Occipital lobe (tissue), 2 donors: Measurements from ENCODE around the gene RAB34. TPM values are rescaled to one million over a fixed set of nuclear protein-coding genes. Genes with fewer than 3 reads are reported as not detected.
"Not testable (repeated sequence)": the region's sequence is repeated elsewhere in the genome, so short reads cannot be mapped to it uniquely, and the experiment has no call there.

ENCODE experiments used
- DNase-seq: peaks from one replicate; lab custom pipeline; 2025; lab: John Stamatoyannopoulos, UW
- total RNA-seq: library from RNA; depleted of rRNA; stranded (reverse); fragments of >200 nt; gene quantifications from one replicate; pipeline ENCODE4 v1.2.3, GENCODE V29; 2014

Gene RAB34
- total RNA-seq, 1 donor from 2014 or later = 10.6 TPM

GRCh38 chr17:28728364-28729200, 10.9 kb upstream of the RAB34 start, which contains the start of gene NEK8:
TSS of gene NEK8 (plus strand) at chr17:28728788. CDS start at chr17:28728814, 26 bp downstream.
- peak; percentile 82 for DNase-seq

GRCh38 chr17:28726627-28727491, 9.2 kb upstream of the RAB34 start:
- peak; percentile 91 for DNase-seq

GRCh38 chr17:28726226-28726626, 8.6 kb upstream of the RAB34 start, which contains the start of gene TLCD1:
TSS of gene TLCD1 (minus strand) at chr17:28726233. CDS start at chr17:28726097, 136 bp downstream.
- DNase-seq = peak; percentile 35

- no peak for DNase-seq
Measured at GRCh38 chr17:28725660-28726225, 8.1 kb upstream of the RAB34 start.

- no peak for DNase-seq
Measured at GRCh38 chr17:28725166-28725659, 7.5 kb upstream of the RAB34 start.

- no peak for DNase-seq
Measured at GRCh38 chr17:28724500-28725165, 7.0 kb upstream of the RAB34 start.

- DNase-seq = not testable (repeated sequence)
Measured at GRCh38 chr17:28723836-28724499, 6.3 kb upstream of the RAB34 start.

GRCh38 chr17:28723159-28723835, 5.6 kb upstream of the RAB34 start:
- DNase-seq = no peak

GRCh38 chr17:28722417-28723158, 4.9 kb upstream of the RAB34 start:
- no peak for DNase-seq

- not testable (repeated sequence) for DNase-seq
Measured at GRCh38 chr17:28720997-28721329, 3.3 kb upstream of the RAB34 start.

GRCh38 chr17:28720247-28720996, 2.8 kb upstream of the RAB34 start:
- no peak for DNase-seq

- no peak for DNase-seq
Measured at GRCh38 chr17:28719021-28719433, 1.4 kb upstream of the RAB34 start.

GRCh38 chr17:28718333-28719020, 809 bp upstream of the RAB34 start:
- no peak for DNase-seq

- DNase-seq = no peak
Measured at GRCh38 chr17:28716740-28717577, 709 bp downstream of the RAB34 start.

GRCh38 chr17:28715217-28715616, 2.5 kb downstream of the RAB34 start:
- DNase-seq = no peak

- DNase-seq = no peak
Measured at GRCh38 chr17:28714281-28714680, 3.4 kb downstream of the RAB34 start.
